GM23338 (cell line): ENCODE results near the gene PCSK6. TPM values are rescaled to one million over a fixed set of nuclear protein-coding genes. Genes with fewer than 3 reads are reported as not detected.

Experiments used
- ATAC-seq: fragments of 200-7000 bp; cut with Tn5 transposase; 3 replicates; pipeline ENCODE4 v1.9.1; 2020
- DNase-seq: peaks from one replicate; pipeline ENCODE4 v3.0.0-alpha.2; 2015; ENCODE audit warnings: low spot score
- H2AFZ ChIP-seq: fragments of 200-600 bp; sonication (generic); 2 replicates; pipeline ENCODE4 v1.8.0; 2016; ENCODE audit warnings: antibody characterized with exemption, mild to moderate bottlenecking, moderate library complexity
- H3F3A ChIP-seq: fragments of 200-600 bp; sonication (generic); replicated peaks from 2 replicates; pipeline ENCODE4 v1.8.0; 2017; ENCODE audit warnings: antibody characterized with exemption, mixed run types, low read depth
- H3K27ac ChIP-seq: fragments of 200-600 bp; sonication (generic); 2 replicates; pipeline ENCODE4 v1.6.1; 2016; ENCODE audit warnings: low read depth
- H3K27me3 ChIP-seq: fragments of 200-600 bp; sonication (generic); 2 replicates; pipeline ENCODE4 v1.8.0; 2016; ENCODE audit warnings: mild to moderate bottlenecking, mixed run types, moderate library complexity; ENCODE audit not compliant: insufficient read depth
- H3K36me3 ChIP-seq: fragments of 200-600 bp; sonication (generic); 2 replicates; pipeline ENCODE4 v1.8.0; 2016; ENCODE audit warnings: mild to moderate bottlenecking; ENCODE audit not compliant: insufficient read depth
- H3K4me1 ChIP-seq: fragments of 200-600 bp; sonication (generic); 2 replicates; pipeline ENCODE4 v1.8.0; 2016; ENCODE audit warnings: mild to moderate bottlenecking, moderate library complexity; ENCODE audit not compliant: insufficient read depth
- H3K4me2 ChIP-seq: fragments of 200-600 bp; sonication (generic); 2 replicates; pipeline ENCODE4 v1.7.1; 2017; ENCODE audit warnings: mixed run types
- H3K4me3 ChIP-seq: fragments of 200-600 bp; sonication (generic); 2 replicates; pipeline ENCODE4 v1.6.1; 2016; ENCODE audit warnings: mixed run types
- H3K79me2 ChIP-seq: fragments of 200-600 bp; sonication (generic); replicated peaks from 2 replicates; pipeline ENCODE4 v1.8.0; 2017; ENCODE audit warnings: mild to moderate bottlenecking; ENCODE audit not compliant: insufficient read depth
- H3K9me2 ChIP-seq: fragments of 200-600 bp; sonication (generic); 2 replicates; pipeline ENCODE4 v1.8.0; 2017; ENCODE audit not compliant: insufficient read depth
- H4K20me1 ChIP-seq: fragments of 200-600 bp; sonication (generic); replicated peaks from 2 replicates; pipeline ENCODE4 v1.8.0; 2017; ENCODE audit warnings: mild to moderate bottlenecking; ENCODE audit not compliant: insufficient read depth
- H3K27ac Mint-ChIP-seq: 2 replicates; pipeline ENCODE4 v1.8.0; 2020; ENCODE audit warnings: inconsistent platforms, mild to moderate bottlenecking, moderate library complexity, mixed read lengths
- H3K27me3 Mint-ChIP-seq: 3 replicates; pipeline ENCODE4 v1.8.0; 2022; ENCODE audit warnings: low read depth, mild to moderate bottlenecking, moderate library complexity, mixed read lengths, inconsistent platforms; ENCODE audit not compliant: insufficient read depth, poor library complexity
- H3K36me3 Mint-ChIP-seq: 3 replicates; pipeline ENCODE4 v1.8.0; 2021; ENCODE audit warnings: low read depth, mild to moderate bottlenecking, inconsistent platforms, moderate library complexity, mixed read lengths
- H3K4me1 Mint-ChIP-seq: 3 replicates; pipeline ENCODE4 v1.8.0; 2020; ENCODE audit warnings: mild to moderate bottlenecking, inconsistent platforms, mixed read lengths
- H3K4me3 Mint-ChIP-seq: 3 replicates; pipeline ENCODE4 v1.8.0; 2021; ENCODE audit warnings: moderate library complexity, mild to moderate bottlenecking, inconsistent platforms, mixed read lengths
- H3K9me3 Mint-ChIP-seq: 3 replicates; pipeline ENCODE4 v1.8.0; 2020; ENCODE audit warnings: moderate library complexity, mild to moderate bottlenecking, inconsistent platforms, mixed read lengths
- CREB1 ChIP-seq: fragments of 250-450 bp; sonication (Bioruptor Pico); IDR thresholded peaks from 2 replicates; pipeline ENCODE4 v1.5.0; 2020; ENCODE audit warnings: low read depth, mild to moderate bottlenecking, moderate library complexity
- EZH2 ChIP-seq: fragments of 200-600 bp; sonication (generic); IDR thresholded peaks from one replicate; pipeline ENCODE4 v1.8.0; 2017; ENCODE audit warnings: antibody characterized with exemption, mild to moderate bottlenecking, low read depth; ENCODE audit not compliant: unreplicated experiment
- JUNB ChIP-seq: IDR thresholded peaks from one replicate; pipeline ENCODE4 v1.6.1; 2016; ENCODE audit warnings: antibody characterized with exemption; ENCODE audit not compliant: unreplicated experiment
- NANOG ChIP-seq: IDR thresholded peaks from 2 replicates; pipeline ENCODE4 v1.6.1; 2016; ENCODE audit warnings: antibody characterized with exemption, borderline replicate concordance
- POLR2AphosphoS5 ChIP-seq: IDR thresholded peaks from 2 replicates; pipeline ENCODE4 v1.6.1; 2016; ENCODE audit warnings: antibody characterized with exemption, low read depth
- STAT1 ChIP-seq: IDR thresholded peaks from one replicate; pipeline ENCODE4 v1.6.1; 2016; ENCODE audit warnings: antibody characterized with exemption; ENCODE audit not compliant: unreplicated experiment
- ZNF114 ChIP-seq: fragments of 250-450 bp; sonication (Bioruptor Pico); IDR thresholded peaks from 2 replicates; pipeline ENCODE4 v1.5.0; 2020; ENCODE audit warnings: mild to moderate bottlenecking, moderate library complexity
- ZNF331 ChIP-seq: fragments of 250-450 bp; sonication (Bioruptor Pico); IDR thresholded peaks from 2 replicates; pipeline ENCODE4 v1.5.0; 2020; ENCODE audit warnings: low read depth, mild to moderate bottlenecking, moderate library complexity
- polyA plus RNA-seq: library from polyadenylated mRNA; unstranded; fragments of >200 nt; fragmentation: Nextera tagmentation; extraction: Ambion mirVana; gene quantifications from 2 replicates; pipeline ENCODE4 v1.2.1, GENCODE V29; 2016
- total RNA-seq: library from RNA; depleted of rRNA; stranded (reverse); fragments of >200 nt; shearing (Covaris generic); gene quantifications from 2 replicates; pipeline ENCODE4 v1.2.3, GENCODE V29; 2014
- TF ChIP-seq, protein P1 (sequence below): IDR thresholded peaks from one replicate; pipeline ENCODE4 v1.6.1; 2018; ENCODE audit warnings: antibody characterized with exemption; ENCODE audit not compliant: unreplicated experiment
- TF ChIP-seq, protein P2 (sequence below): IDR thresholded peaks from 2 replicates; pipeline ENCODE4 v1.6.1; 2016; ENCODE audit warnings: antibody characterized with exemption

PCSK6 gene
- total and polyA plus RNA-seq, 2 experiments from 2014 or later: 1.7 to 6.7 TPM

DNA sequence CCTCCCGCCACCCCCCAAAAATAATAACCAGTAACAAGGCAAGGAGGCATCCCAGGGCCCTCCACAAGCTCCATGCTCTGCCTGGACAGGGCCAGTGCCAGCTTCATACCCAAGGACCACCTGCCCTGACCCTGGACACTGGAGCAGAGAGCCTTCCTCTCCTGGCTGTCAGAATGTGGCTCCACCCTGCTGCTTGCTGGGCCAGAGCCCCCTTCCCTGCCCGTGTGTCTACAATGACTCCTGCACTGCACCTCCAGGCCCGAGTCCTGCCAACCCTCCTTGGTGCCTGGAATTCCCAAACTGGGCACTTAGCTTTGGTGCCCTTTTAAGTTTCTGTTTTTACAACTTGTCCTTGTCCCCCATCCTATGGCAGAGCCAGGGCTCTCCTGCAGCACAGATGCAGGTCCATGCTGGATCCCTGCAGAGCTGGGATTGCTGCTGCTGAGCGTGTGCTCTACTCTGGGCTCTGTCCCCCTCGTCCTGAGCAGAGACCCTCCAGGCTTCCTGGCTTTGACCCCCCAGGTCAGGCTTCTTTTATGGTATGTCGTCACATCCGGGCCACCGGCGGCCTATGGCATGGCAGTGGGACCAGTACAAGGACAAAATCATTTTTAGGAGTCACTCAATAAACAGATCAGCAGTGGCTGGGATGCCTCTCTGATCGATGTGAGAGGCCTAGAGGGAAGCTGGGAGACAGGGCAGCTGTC lies 183.0 kb downstream of the PCSK6 start:
- Mint-ChIP-seq H3K27me3 (peaks cover 1% of the 10 kb centered on the region), H3K36me3 (no peaks in the 10 kb centered on the region), H3K4me1 (no peaks in the 10 kb centered on the region), H3K4me3 (no peak overlapping the region), H3K9me3 (no peaks in the 10 kb centered on the region), H3K27ac (no peak overlapping the region)
- no peak for DNase-seq
- H3K4me1 ChIP-seq: no peaks in the 10 kb centered on the region
- no peaks in the 10 kb centered on the region for H3K27me3 ChIP-seq
- H3K36me3 ChIP-seq: no peaks in the 10 kb centered on the region
- no peaks in the 10 kb centered on the region for H3F3A ChIP-seq
- H3K27ac ChIP-seq: no peak overlapping the region
- ATAC-seq: no peak
- H3K79me2 ChIP-seq: no peaks in the 10 kb centered on the region
- H3K4me3 ChIP-seq: no peak overlapping the region
- no peak for TF ChIP-seq EZH2
- no peak for TF ChIP-seq JUNB
- TF ChIP-seq, protein P1, sequence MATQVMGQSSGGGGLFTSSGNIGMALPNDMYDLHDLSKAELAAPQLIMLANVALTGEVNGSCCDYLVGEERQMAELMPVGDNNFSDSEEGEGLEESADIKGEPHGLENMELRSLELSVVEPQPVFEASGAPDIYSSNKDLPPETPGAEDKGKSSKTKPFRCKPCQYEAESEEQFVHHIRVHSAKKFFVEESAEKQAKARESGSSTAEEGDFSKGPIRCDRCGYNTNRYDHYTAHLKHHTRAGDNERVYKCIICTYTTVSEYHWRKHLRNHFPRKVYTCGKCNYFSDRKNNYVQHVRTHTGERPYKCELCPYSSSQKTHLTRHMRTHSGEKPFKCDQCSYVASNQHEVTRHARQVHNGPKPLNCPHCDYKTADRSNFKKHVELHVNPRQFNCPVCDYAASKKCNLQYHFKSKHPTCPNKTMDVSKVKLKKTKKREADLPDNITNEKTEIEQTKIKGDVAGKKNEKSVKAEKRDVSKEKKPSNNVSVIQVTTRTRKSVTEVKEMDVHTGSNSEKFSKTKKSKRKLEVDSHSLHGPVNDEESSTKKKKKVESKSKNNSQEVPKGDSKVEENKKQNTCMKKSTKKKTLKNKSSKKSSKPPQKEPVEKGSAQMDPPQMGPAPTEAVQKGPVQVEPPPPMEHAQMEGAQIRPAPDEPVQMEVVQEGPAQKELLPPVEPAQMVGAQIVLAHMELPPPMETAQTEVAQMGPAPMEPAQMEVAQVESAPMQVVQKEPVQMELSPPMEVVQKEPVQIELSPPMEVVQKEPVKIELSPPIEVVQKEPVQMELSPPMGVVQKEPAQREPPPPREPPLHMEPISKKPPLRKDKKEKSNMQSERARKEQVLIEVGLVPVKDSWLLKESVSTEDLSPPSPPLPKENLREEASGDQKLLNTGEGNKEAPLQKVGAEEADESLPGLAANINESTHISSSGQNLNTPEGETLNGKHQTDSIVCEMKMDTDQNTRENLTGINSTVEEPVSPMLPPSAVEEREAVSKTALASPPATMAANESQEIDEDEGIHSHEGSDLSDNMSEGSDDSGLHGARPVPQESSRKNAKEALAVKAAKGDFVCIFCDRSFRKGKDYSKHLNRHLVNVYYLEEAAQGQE: no peak
- no peak for TF ChIP-seq STAT1
- TF ChIP-seq, protein P2, sequence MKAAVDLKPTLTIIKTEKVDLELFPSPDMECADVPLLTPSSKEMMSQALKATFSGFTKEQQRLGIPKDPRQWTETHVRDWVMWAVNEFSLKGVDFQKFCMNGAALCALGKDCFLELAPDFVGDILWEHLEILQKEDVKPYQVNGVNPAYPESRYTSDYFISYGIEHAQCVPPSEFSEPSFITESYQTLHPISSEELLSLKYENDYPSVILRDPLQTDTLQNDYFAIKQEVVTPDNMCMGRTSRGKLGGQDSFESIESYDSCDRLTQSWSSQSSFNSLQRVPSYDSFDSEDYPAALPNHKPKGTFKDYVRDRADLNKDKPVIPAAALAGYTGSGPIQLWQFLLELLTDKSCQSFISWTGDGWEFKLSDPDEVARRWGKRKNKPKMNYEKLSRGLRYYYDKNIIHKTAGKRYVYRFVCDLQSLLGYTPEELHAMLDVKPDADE: no peak
- no peak for TF ChIP-seq ZNF331 (CRISPR knock-in tag)
- no peak for TF ChIP-seq CREB1 (CRISPR knock-in tag)
- H4K20me1 ChIP-seq: no peaks in the 10 kb centered on the region
- H3K9me2 ChIP-seq: no peaks in the 10 kb centered on the region
- H3K4me2 ChIP-seq: no peak overlapping the region
- H2AFZ ChIP-seq: no peak overlapping the region

DNA sequence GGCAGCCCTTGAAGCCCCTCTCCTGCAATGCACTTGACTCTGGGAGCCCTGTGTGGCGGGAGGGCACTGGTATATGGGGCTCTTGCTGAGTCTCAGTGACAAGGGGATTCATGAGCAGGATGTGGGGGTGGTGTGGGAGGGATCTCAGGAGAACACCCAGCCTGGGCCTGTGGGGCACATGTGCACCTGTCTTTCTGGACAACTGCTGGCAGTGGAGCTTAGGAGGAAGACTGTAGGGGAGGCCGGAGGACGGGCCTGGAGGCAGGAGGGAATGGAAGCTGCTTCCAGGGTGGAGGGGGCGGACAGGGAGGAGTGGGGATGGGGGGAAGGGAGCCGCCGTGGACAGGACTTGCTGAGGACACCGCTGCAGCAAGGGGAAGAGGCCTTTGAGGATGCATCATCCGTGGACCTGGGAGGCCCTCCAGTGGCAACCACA lies 183.7 kb downstream of the PCSK6 start:
- Histone ChIP-seq H3K4me2 (no peak overlapping the region), H3K79me2 (no peaks in the 10 kb centered on the region), H3F3A (no peaks in the 10 kb centered on the region), H3K4me1 (no peaks in the 10 kb centered on the region), H4K20me1 (no peaks in the 10 kb centered on the region), H3K36me3 (no peaks in the 10 kb centered on the region), H2AFZ (no peak overlapping the region), H3K4me3 (no peak overlapping the region), H3K9me2 (no peaks in the 10 kb centered on the region), H3K27me3 (no peaks in the 10 kb centered on the region), H3K27ac (no peak overlapping the region)
- Mint-ChIP-seq H3K27me3 (peaks cover 3% of the 10 kb centered on the region), H3K27ac (no peak overlapping the region), H3K9me3 (no peaks in the 10 kb centered on the region), H3K4me3 (no peak overlapping the region), H3K36me3 (no peaks in the 10 kb centered on the region), H3K4me1 (no peaks in the 10 kb centered on the region)
- ATAC-seq (no peak), DNase-seq (no peak)
- TF ChIP-seq, protein P2: no peak
- TF ChIP-seq EZH2 (no peak), NANOG (no peak), POLR2AphosphoS5 (no peak), ZNF114 (CRISPR knock-in tag) (no peak), JUNB (no peak)
- TF ChIP-seq, protein P1: no peak
